Astrocyte (in vitro differentiated cells and primary cell): ENCODE data around the gene ZNF74. TPM values are rescaled to one million over a fixed set of nuclear protein-coding genes. Genes with fewer than 3 reads are reported as not detected.

ENCODE experiments used
- DNase-seq: peaks from one replicate; pipeline ENCODE4 v3.0.0-alpha.2; 2010; ENCODE audit warnings: low read depth
- FAIRE-seq: peaks from 2 replicates; lab custom pipeline; 2011; peaks lifted over from hg19 to GRCh38; lab: Jason Lieb, UNC
- H2AFZ ChIP-seq: 2 replicates; pipeline ENCODE4 v1.6.0; 2012; ENCODE audit warnings: low read depth, low read length, inconsistent platforms
- H3K27ac ChIP-seq: 2 replicates; pipeline ENCODE4 v1.5.1; 2011; ENCODE audit warnings: low read depth, low read length, inconsistent platforms
- H3K27me3 ChIP-seq: 2 replicates; pipeline ENCODE4 v1.6.0; 2011; ENCODE audit warnings: low read length, inconsistent platforms; ENCODE audit not compliant: insufficient read depth
- H3K36me3 ChIP-seq: 2 replicates; pipeline ENCODE4 v1.5.1; 2011; ENCODE audit warnings: low read length, inconsistent platforms; ENCODE audit not compliant: insufficient read depth
- H3K4me1 ChIP-seq: 2 replicates; pipeline ENCODE4 v1.5.1; 2011; ENCODE audit warnings: low read length, inconsistent platforms; ENCODE audit not compliant: insufficient read depth
- H3K4me2 ChIP-seq: 2 replicates; pipeline ENCODE4 v1.6.0; 2012; ENCODE audit warnings: low read length, inconsistent platforms
- H3K4me3 ChIP-seq: 2 replicates; pipeline ENCODE4 v1.5.1; 2011; ENCODE audit warnings: low read depth, mild to moderate bottlenecking, low read length, inconsistent platforms; ENCODE audit not compliant: insufficient read depth
- H3K79me2 ChIP-seq: 2 replicates; pipeline ENCODE4 v1.6.0; 2012; ENCODE audit warnings: mild to moderate bottlenecking, low read length, inconsistent platforms; ENCODE audit not compliant: insufficient read depth
- H3K9ac ChIP-seq: 2 replicates; pipeline ENCODE4 v1.6.0; 2012; ENCODE audit warnings: mild to moderate bottlenecking, low read length, inconsistent platforms
- H3K9me3 ChIP-seq: 2 replicates; pipeline ENCODE4 v1.5.1; 2012; ENCODE audit warnings: low read depth, mild to moderate bottlenecking, low read length, inconsistent platforms; ENCODE audit not compliant: insufficient read depth
- H4K20me1 ChIP-seq: 2 replicates; pipeline ENCODE4 v1.6.0; 2012; ENCODE audit warnings: low read length, inconsistent platforms; ENCODE audit not compliant: insufficient read depth
- H3K27ac Mint-ChIP-seq: one replicate; pipeline ENCODE4 v1.8.0; 2021; ENCODE audit warnings: mild to moderate bottlenecking, mixed read lengths; ENCODE audit not compliant: unreplicated experiment
- H3K27me3 Mint-ChIP-seq: one replicate; pipeline ENCODE4 v1.8.0; 2021; ENCODE audit warnings: low read depth, mixed read lengths; ENCODE audit not compliant: unreplicated experiment
- H3K36me3 Mint-ChIP-seq: one replicate; pipeline ENCODE4 v1.8.0; 2021; ENCODE audit warnings: low read depth, mixed read lengths; ENCODE audit not compliant: unreplicated experiment
- H3K4me1 Mint-ChIP-seq: one replicate; pipeline ENCODE4 v1.8.0; 2021; ENCODE audit warnings: low read depth, mixed read lengths; ENCODE audit not compliant: unreplicated experiment
- H3K4me3 Mint-ChIP-seq: one replicate; pipeline ENCODE4 v1.8.0; 2021; ENCODE audit warnings: mild to moderate bottlenecking, moderate library complexity, mixed read lengths; ENCODE audit not compliant: unreplicated experiment
- H3K9me3 Mint-ChIP-seq: one replicate; pipeline ENCODE4 v1.8.0; 2021; ENCODE audit warnings: mild to moderate bottlenecking, mixed read lengths; ENCODE audit not compliant: unreplicated experiment
- CTCF ChIP-seq: IDR thresholded peaks from 2 replicates; pipeline ENCODE4 v1.5.1; 2011; ENCODE audit warnings: low read depth, mild to moderate bottlenecking, inconsistent platforms, low read length, moderate library complexity; ENCODE audit not compliant: insufficient read depth
- EZH2 ChIP-seq: IDR thresholded peaks from 2 replicates; pipeline ENCODE4 v1.6.1; 2012; ENCODE audit warnings: mild to moderate bottlenecking, low read length, inconsistent platforms; ENCODE audit not compliant: insufficient read depth
- total RNA-seq: library from RNA; stranded (reverse); gene quantifications from 2 replicates; pipeline ENCODE4 v1.2.1, GENCODE V29; 2021

ZNF74 gene
- total RNA-seq, 1 donor from 2014 or later = 14.2 TPM

GRCh38 chr22:20428496-20429253 lies 34.7 kb downstream of the ZNF74 start:
- Histone ChIP-seq H3K36me3 (peaks cover 7% of the 10 kb centered on the region), H3K9ac (no peak overlapping the region), H4K20me1 (peaks cover 87% of the 10 kb centered on the region), H3K27me3 (no peaks in the 10 kb centered on the region), H3K4me1 (peaks cover 10% of the 10 kb centered on the region), H3K4me2 (no peak overlapping the region), H3K4me3 (no peak overlapping the region), H3K27ac (no peak overlapping the region), H2AFZ (no peak overlapping the region), H3K9me3 (no peaks in the 10 kb centered on the region), H3K79me2 (peaks cover 31% of the 10 kb centered on the region)
- peaks cover 14% of the 10 kb centered on the region for H3K36me3 Mint-ChIP-seq
- peak overlapping the region; percentile 12 for H3K27ac Mint-ChIP-seq
- no peak for TF ChIP-seq CTCF
- TF ChIP-seq EZH2 = no peak
- H3K9me3 Mint-ChIP-seq = peaks cover 4% of the 10 kb centered on the region
- H3K4me3 Mint-ChIP-seq = peak overlapping the region; percentile 20
- peaks cover 34% of the 10 kb centered on the region for H3K27me3 Mint-ChIP-seq
- no peaks in the 10 kb centered on the region for H3K4me1 Mint-ChIP-seq
- FAIRE-seq (no peak), DNase-seq (no peak)

GRCh38 chr22:20429254-20430100 lies 35.5 kb downstream of the ZNF74 start:
- H3K27me3 ChIP-seq = no peaks in the 10 kb centered on the region
- H2AFZ ChIP-seq = no peak overlapping the region
- Mint-ChIP-seq H3K4me3 (peak overlapping the region; percentile 20), H3K27me3 (peaks cover 38% of the 10 kb centered on the region), H3K27ac (peak overlapping the region; percentile 12), H3K4me1 (no peaks in the 10 kb centered on the region), H3K36me3 (peaks cover 21% of the 10 kb centered on the region), H3K9me3 (peaks cover 4% of the 10 kb centered on the region)
- H3K36me3 ChIP-seq = peaks cover 7% of the 10 kb centered on the region
- no peak overlapping the region for H3K4me2 ChIP-seq
- H3K79me2 ChIP-seq = peaks cover 39% of the 10 kb centered on the region
- H3K9me3 ChIP-seq = no peaks in the 10 kb centered on the region
- DNase-seq (no peak), FAIRE-seq (no peak)
- H3K4me3 ChIP-seq = no peak overlapping the region
- H4K20me1 ChIP-seq = peaks cover 87% of the 10 kb centered on the region
- H3K27ac ChIP-seq = no peak overlapping the region
- TF ChIP-seq EZH2 (no peak), CTCF (no peak)
- H3K9ac ChIP-seq = no peak overlapping the region
- peaks cover 10% of the 10 kb centered on the region for H3K4me1 ChIP-seq
